Left ventricle myocardium inferior (tissue), 1 donor: Measurements from ENCODE around the gene PUM1. TPM values are rescaled to one million over a fixed set of nuclear protein-coding genes. Genes with fewer than 3 reads are reported as not detected.
A peak's percentile ranks its signal among the peaks of the same experiment; 100 is the strongest.

ENCODE experiments used
- DNase-seq: peaks from one replicate; pipeline ENCODE4 v3.0.0-alpha.2; 2020
- H3K27ac ChIP-seq: fragments of 200-600 bp; replicated peaks from 2 replicates; pipeline ENCODE4 v1.8.0; 2021
- H3K27me3 ChIP-seq: fragments of 200-600 bp; 2 replicates; pipeline ENCODE4 v1.8.0; 2021; ENCODE audit warnings: low read depth
- H3K36me3 ChIP-seq: fragments of 200-600 bp; 2 replicates; pipeline ENCODE4 v1.8.0; 2021
- H3K4me1 ChIP-seq: fragments of 200-600 bp; 2 replicates; pipeline ENCODE4 v1.8.0; 2021
- H3K4me3 ChIP-seq: fragments of 200-600 bp; 2 replicates; pipeline ENCODE4 v1.8.0; 2021; ENCODE audit warnings: mild to moderate bottlenecking, moderate library complexity
- H3K9me3 ChIP-seq: fragments of 200-600 bp; replicated peaks from 2 replicates; pipeline ENCODE4 v1.8.0; 2021
- CTCF ChIP-seq: fragments of 200-600 bp; IDR thresholded peaks from 2 replicates; pipeline ENCODE4 v1.8.0; 2021; ENCODE audit warnings: antibody characterized with exemption, mild to moderate bottlenecking, borderline replicate concordance
- intact Hi-C: fragments of 100-400 bp; cut with micrococcal nuclease; formaldehyde crosslinking; loops from one replicate; pipeline ENCODE4 v1.11.0; 2022
- total RNA-seq: library from RNA; stranded (reverse); fragmentation: NEBNext Ultra II Directional; extraction: Animal tissue kit (Norgen Biotek cat#: 25700); gene quantifications from one replicate; pipeline ENCODE4 v1.2.1, GENCODE V29; 2021
- donor health status: DM: no; HTN: yes; CAD: no; lungs with severe emphysema.

PUM1 gene
- total RNA-seq, 1 donor from 2014 or later = 80.1 TPM

DNA sequence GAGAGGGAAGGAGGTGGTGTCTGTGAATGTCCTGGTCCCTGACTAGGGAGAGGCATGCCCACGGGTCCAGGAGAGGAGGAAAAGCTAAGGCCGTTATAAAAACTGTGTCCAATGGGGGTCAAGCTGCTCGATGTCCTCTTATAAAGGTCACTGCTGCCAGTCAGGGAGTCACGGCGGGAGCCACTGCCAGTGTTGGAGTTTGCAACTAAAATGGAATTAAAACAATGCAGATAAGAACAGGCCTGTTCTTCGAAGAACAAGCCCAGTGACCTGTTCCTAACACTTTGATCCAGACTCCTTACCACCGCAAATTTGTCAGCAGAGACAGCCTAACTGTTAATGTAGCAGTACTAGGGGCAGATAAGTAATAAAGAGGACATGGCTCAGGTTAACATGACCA lies 100.8 kb downstream of the PUM1 start:
- H3K4me3 ChIP-seq = no peak overlapping the region
- intact Hi-C loops = no loop called here
- peak; percentile 45 for DNase-seq
- TF ChIP-seq CTCF = no peak
- peaks cover 74% of the 10 kb centered on the region for H3K36me3 ChIP-seq
- H3K4me1 ChIP-seq = peaks cover 71% of the 10 kb centered on the region
- peak overlapping the region; percentile 86 for H3K27ac ChIP-seq
- no peaks in the 10 kb centered on the region for H3K9me3 ChIP-seq
- no peaks in the 10 kb centered on the region for H3K27me3 ChIP-seq

DNA sequence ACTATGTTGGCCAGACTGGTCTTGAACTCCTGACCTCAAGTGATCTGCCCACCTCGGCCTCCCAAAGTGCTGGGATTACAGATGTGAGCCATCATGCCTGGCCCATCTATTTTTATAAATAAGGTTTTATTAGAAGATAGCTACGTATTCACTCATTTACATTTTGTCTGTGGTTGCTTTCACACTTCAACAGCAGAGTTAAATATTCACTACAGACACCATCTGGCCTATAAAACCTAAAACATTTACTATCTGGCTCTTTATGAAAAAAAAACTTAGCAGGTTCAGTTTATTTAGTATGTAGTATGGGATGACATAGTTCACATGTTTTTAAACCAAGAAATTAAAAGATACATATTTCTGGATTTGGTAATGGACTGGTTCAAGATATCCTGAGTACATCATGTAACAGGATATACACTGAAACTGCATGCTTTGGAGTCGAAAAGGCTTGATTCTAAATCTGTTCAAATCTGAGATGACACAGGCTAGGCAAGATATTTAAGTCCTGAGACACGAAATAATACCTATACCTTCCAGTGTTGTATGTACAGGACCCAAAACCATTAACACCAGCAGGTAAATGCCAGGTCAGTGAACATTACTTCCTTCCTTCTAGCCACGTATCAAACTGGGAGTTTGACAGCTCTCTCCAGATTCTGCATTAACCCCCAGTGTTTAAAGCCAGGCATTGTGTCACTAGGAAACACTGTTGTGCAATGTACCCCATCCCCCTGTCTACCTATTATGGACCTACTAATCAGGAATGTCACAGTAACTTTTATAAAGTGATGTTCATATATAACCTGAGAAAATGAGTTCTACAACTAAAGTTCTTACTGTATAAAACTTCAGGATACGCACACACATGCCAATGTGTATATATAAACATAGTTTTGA lies 102.7 kb downstream of the PUM1 start:
- no peak overlapping the region for H3K4me3 ChIP-seq
- H3K36me3 ChIP-seq = peaks cover 79% of the 10 kb centered on the region
- no peak for TF ChIP-seq CTCF
- H3K27ac ChIP-seq = peak overlapping the region; percentile 86
- H3K9me3 ChIP-seq = no peaks in the 10 kb centered on the region
- DNase-seq = no peak
- no peaks in the 10 kb centered on the region for H3K27me3 ChIP-seq
- H3K4me1 ChIP-seq = peaks cover 64% of the 10 kb centered on the region
- intact Hi-C loops = no loop called here

DNA sequence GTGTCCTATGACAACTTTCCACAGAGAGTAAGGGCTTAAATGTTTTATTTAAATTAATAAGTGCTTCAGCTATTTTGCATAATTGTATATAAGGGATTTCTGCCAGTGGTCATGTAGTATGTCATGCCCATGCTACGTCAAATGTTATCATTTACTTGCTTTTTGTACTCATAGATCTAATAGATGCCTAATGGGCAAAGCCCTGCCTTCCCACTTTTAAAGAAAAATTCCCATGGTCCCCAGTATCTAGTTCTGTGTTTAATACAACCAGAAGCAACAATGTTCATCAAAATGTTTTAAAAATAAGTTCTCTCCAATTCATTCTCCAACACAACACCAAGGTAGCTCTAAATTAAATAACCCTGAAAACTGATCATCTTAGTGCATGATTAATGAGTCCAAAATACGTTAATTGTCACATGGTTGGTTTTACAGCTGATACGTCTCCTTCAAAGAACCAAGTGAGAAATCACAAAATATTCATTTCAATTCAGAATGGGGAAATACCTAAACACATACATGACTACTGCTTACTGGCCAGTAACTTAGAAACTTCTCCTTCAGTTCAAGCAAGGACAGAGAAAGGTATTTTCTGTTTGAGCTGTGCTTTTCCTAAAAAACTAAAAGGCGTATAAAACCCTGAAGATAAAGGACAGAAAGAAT lies 107.8 kb downstream of the PUM1 start:
- no peaks in the 10 kb centered on the region for H3K27me3 ChIP-seq
- H3K4me1 ChIP-seq = peaks cover 14% of the 10 kb centered on the region
- no peak for TF ChIP-seq CTCF
- no peak overlapping the region for H3K27ac ChIP-seq
- H3K4me3 ChIP-seq = no peak overlapping the region
- no peak for DNase-seq
- H3K36me3 ChIP-seq = peaks cover 59% of the 10 kb centered on the region
- intact Hi-C loops = no loop called here
- no peaks in the 10 kb centered on the region for H3K9me3 ChIP-seq

- DNase-seq = no peak
- Histone ChIP-seq H3K27me3 (no peaks in the 10 kb centered on the region), H3K4me1 (peaks cover 5% of the 10 kb centered on the region), H3K9me3 (no peaks in the 10 kb centered on the region), H3K4me3 (no peak overlapping the region), H3K27ac (no peak overlapping the region), H3K36me3 (peaks cover 61% of the 10 kb centered on the region)
- TF ChIP-seq CTCF = no peak
- intact Hi-C loops = no loop called here
Measured at GRCh38 chr1:30955448-30956015, 110.0 kb downstream of the PUM1 start.

DNA sequence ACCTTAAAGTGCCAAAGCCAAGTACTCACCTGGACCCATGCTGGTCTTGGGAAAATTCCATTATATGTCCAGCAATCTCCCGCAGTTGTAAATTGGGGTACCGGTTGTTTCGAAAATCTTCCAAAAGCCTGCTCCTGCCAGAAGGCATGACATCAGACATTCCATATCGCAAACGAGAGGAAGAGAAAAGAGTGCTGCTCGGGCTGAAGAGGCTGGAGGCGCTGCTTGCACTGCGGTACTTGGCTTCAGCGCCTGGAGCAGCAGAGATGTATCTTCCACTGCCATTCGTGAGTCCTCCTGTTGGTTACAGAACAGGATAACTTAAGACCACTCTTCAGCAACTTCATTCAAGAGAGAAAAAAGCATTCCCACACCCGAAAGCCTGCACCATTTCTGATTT lies 111.8 kb downstream of the PUM1 start:
- Histone ChIP-seq H3K36me3 (peaks cover 63% of the 10 kb centered on the region), H3K4me3 (no peak overlapping the region), H3K9me3 (no peaks in the 10 kb centered on the region), H3K27ac (no peak overlapping the region), H3K27me3 (no peaks in the 10 kb centered on the region), H3K4me1 (peaks cover 5% of the 10 kb centered on the region)
- intact Hi-C loops = no loop called here
- no peak for DNase-seq
- no peak for TF ChIP-seq CTCF
